HepG2 (cell line): ENCODE results near the gene CCDC201. TPM values are rescaled to one million over a fixed set of nuclear protein-coding genes. Genes with fewer than 3 reads are reported as not detected.
A peak's percentile ranks its signal among the peaks of the same experiment; 100 is the strongest.

Experiments used
- BCL6 ChIP-seq: IDR thresholded peaks from 2 replicates; pipeline ENCODE4 v1.6.1; 2016; ENCODE audit warnings: missing genetic modification reagents, missing compliant biosample characterization
- ESRRA ChIP-seq: sonication (generic); formaldehyde crosslinking; IDR thresholded peaks from 2 replicates; pipeline ENCODE4 v1.5.1; 2020; ENCODE audit warnings: mild to moderate bottlenecking, low read depth, missing genetic modification reagents
- GATA4 ChIP-seq: sonication (generic); IDR thresholded peaks from 2 replicates; pipeline ENCODE4 v1.6.1; 2016; ENCODE audit warnings: antibody characterized with exemption, low read depth, borderline replicate concordance
- IRF2 ChIP-seq: IDR thresholded peaks from 2 replicates; pipeline ENCODE4 v1.6.1; 2018; ENCODE audit warnings: missing genetic modification reagents, missing compliant biosample characterization
- JDP2 ChIP-seq: sonication (generic); formaldehyde crosslinking; IDR thresholded peaks from 2 replicates; pipeline ENCODE4 v1.8.1; 2022; ENCODE audit warnings: missing genetic modification reagents, borderline replicate concordance
- JUNB ChIP-seq: sonication (generic); formaldehyde crosslinking; IDR thresholded peaks from 2 replicates; pipeline ENCODE4 v1.8.0; 2022; ENCODE audit warnings: missing genetic modification reagents, mild to moderate bottlenecking, borderline replicate concordance
- KAT8 ChIP-seq: IDR thresholded peaks from 2 replicates; pipeline ENCODE4 v1.6.1; 2016; ENCODE audit warnings: missing genetic modification reagents, missing compliant biosample characterization
- KDM5B ChIP-seq: sonication (generic); formaldehyde crosslinking; IDR thresholded peaks from 2 replicates; pipeline ENCODE4 v1.4.0; 2020; ENCODE audit warnings: missing genetic modification reagents, mild to moderate bottlenecking, borderline replicate concordance
- MAFF ChIP-seq: IDR thresholded peaks from 2 replicates; pipeline ENCODE4 v1.6.1; 2011; ENCODE audit warnings: low read depth, low read length, improper control_type of control experiment
- MEIS2 ChIP-seq: sonication (generic); formaldehyde crosslinking; IDR thresholded peaks from 2 replicates; pipeline ENCODE4 v1.9.0; 2021; ENCODE audit warnings: mild to moderate bottlenecking, missing genetic modification reagents
- MTA3 ChIP-seq: sonication (generic); formaldehyde crosslinking; IDR thresholded peaks from 2 replicates; pipeline ENCODE4 v1.4.0; 2020; ENCODE audit warnings: missing genetic modification reagents
- NR0B2 ChIP-seq: sonication (generic); formaldehyde crosslinking; IDR thresholded peaks from 2 replicates; pipeline ENCODE4 v1.4.0; 2020; ENCODE audit warnings: mild to moderate bottlenecking, missing genetic modification reagents
- NR2C2 ChIP-seq: sonication (generic); formaldehyde crosslinking; IDR thresholded peaks from 2 replicates; pipeline ENCODE4 v1.4.0; 2020; ENCODE audit warnings: missing genetic modification reagents, mild to moderate bottlenecking, moderate library complexity, borderline replicate concordance
- SMAD3 ChIP-seq: sonication (generic); formaldehyde crosslinking; IDR thresholded peaks from 2 replicates; pipeline ENCODE4 v1.4.0; 2020; ENCODE audit warnings: missing genetic modification reagents
- SNAPC2 ChIP-seq: sonication (generic); formaldehyde crosslinking; IDR thresholded peaks from 2 replicates; pipeline ENCODE4 v1.8.1; 2022; ENCODE audit warnings: mild to moderate bottlenecking, missing genetic modification reagents
- SPEN ChIP-seq: sonication (generic); formaldehyde crosslinking; IDR thresholded peaks from 2 replicates; pipeline ENCODE4 v1.5.1; 2020; ENCODE audit warnings: low read depth, mild to moderate bottlenecking, missing genetic modification reagents
- TMF1 ChIP-seq: sonication (generic); formaldehyde crosslinking; IDR thresholded peaks from 2 replicates; pipeline ENCODE4 v1.8.1; 2022; ENCODE audit warnings: low read depth, missing genetic modification reagents
- ZNF615 ChIP-seq: sonication (generic); formaldehyde crosslinking; IDR thresholded peaks from 2 replicates; pipeline ENCODE4 v1.5.0; 2020; ENCODE audit warnings: mild to moderate bottlenecking, missing genetic modification reagents, borderline replicate concordance
- ZNF776 ChIP-seq: sonication (generic); formaldehyde crosslinking; IDR thresholded peaks from 2 replicates; pipeline ENCODE4 v1.4.0; 2020; ENCODE audit warnings: mild to moderate bottlenecking, missing genetic modification reagents
- polyA plus RNA-seq, 8 experiments: library from polyadenylated mRNA; depleted of rRNA in 3 of 8; stranded (reverse) in 7 of 8; unstranded in 1 of 8; fragments of >200 nt; fragmentation: Illumina TruSeq in 4 of 8; extraction: Trizol in 4 of 8; gene quantifications; 2 replicates each; pipeline versions ENCODE4 v1.2.1 to v1.2.3, GENCODE V29; 2011 to 2016; ENCODE audit warnings: low read depth in 4 of 8, missing spikeins in 1 of 8, mixed read lengths in 1 of 8; ENCODE audit not compliant: insufficient read depth in 1 of 8
- total RNA-seq, 5 experiments: library from RNA; depleted of rRNA; stranded (reverse); fragments of >200 nt; fragmentation: Illumina TruSeq; extraction: Trizol; gene quantifications; 2 replicates each; pipeline ENCODE4 v1.2.3, GENCODE V29; 2016; ENCODE audit warnings: low read depth in 1 of 5
- TF ChIP-seq, protein P1 (sequence below): sonication (generic); formaldehyde crosslinking; conservative IDR thresholded peaks from 2 replicates; pipeline ENCODE4 v1.8.1; 2023; ENCODE audit warnings: missing genetic modification reagents
- TF ChIP-seq, protein P2 (sequence below): sonication (generic); formaldehyde crosslinking; conservative IDR thresholded peaks from 2 replicates; pipeline ENCODE4 v1.4.0; 2020; ENCODE audit warnings: missing genetic modification reagents
- TF ChIP-seq, protein P3 (sequence below): conservative IDR thresholded peaks from 2 replicates; pipeline ENCODE4 v1.6.1; 2018; ENCODE audit warnings: missing genetic modification reagents
- TF ChIP-seq, protein P4 (sequence below): IDR thresholded peaks from 2 replicates; pipeline ENCODE4 v1.6.1; 2016

CCDC201 gene
- total and polyA plus RNA-seq, 2 of the 13 experiments (the other 11 are each of a cell fraction or from before 2014, with no cell fraction given) = 0.92 TPM; not detected in 1

- TF ChIP-seq, protein P1, sequence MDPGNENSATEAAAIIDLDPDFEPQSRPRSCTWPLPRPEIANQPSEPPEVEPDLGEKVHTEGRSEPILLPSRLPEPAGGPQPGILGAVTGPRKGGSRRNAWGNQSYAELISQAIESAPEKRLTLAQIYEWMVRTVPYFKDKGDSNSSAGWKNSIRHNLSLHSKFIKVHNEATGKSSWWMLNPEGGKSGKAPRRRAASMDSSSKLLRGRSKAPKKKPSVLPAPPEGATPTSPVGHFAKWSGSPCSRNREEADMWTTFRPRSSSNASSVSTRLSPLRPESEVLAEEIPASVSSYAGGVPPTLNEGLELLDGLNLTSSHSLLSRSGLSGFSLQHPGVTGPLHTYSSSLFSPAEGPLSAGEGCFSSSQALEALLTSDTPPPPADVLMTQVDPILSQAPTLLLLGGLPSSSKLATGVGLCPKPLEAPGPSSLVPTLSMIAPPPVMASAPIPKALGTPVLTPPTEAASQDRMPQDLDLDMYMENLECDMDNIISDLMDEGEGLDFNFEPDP (CRISPR knock-in tag) = no peak
- TF ChIP-seq ZNF776 (CRISPR knock-in tag) (no peak), JUNB (CRISPR knock-in tag) (no peak), ESRRA (CRISPR knock-in tag) (no peak), SNAPC2 (CRISPR knock-in tag) (no peak), TMF1 (CRISPR knock-in tag) (no peak), SMAD3 (CRISPR knock-in tag) (no peak), SPEN (CRISPR knock-in tag) (no peak), MAFF (no peak), KAT8 (CRISPR knock-in tag) (0 out of 2 replicates have a peak, but pooled peaks have one; percentile 32), GATA4 (no peak), BCL6 (CRISPR knock-in tag) (no peak), MTA3 (CRISPR knock-in tag) (no peak), JDP2 (no peak), MEIS2 (CRISPR knock-in tag) (no peak), ZNF615 (CRISPR knock-in tag) (no peak), KDM5B (peak; percentile 68; the same call in 1 of the 2 replicates), IRF2 (CRISPR knock-in tag) (0 out of 2 replicates have a peak, but pooled peaks have one; percentile 63), NR0B2 (CRISPR knock-in tag) (no peak), NR2C2 (CRISPR knock-in tag) (no peak)
- TF ChIP-seq, protein P2, sequence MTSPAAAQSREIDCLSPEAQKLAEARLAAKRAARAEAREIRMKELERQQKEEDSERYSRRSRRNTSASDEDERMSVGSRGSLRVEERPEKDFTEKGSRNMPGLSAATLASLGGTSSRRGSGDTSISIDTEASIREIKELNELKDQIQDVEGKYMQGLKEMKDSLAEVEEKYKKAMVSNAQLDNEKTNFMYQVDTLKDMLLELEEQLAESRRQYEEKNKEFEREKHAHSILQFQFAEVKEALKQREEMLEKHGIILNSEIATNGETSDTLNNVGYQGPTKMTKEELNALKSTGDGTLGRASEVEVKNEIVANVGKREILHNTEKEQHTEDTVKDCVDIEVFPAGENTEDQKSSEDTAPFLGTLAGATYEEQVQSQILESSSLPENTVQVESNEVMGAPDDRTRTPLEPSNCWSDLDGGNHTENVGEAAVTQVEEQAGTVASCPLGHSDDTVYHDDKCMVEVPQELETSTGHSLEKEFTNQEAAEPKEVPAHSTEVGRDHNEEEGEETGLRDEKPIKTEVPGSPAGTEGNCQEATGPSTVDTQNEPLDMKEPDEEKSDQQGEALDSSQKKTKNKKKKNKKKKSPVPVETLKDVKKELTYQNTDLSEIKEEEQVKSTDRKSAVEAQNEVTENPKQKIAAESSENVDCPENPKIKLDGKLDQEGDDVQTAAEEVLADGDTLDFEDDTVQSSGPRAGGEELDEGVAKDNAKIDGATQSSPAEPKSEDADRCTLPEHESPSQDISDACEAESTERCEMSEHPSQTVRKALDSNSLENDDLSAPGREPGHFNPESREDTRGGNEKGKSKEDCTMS (CRISPR knock-in tag) = no peak
- TF ChIP-seq, protein P3, sequence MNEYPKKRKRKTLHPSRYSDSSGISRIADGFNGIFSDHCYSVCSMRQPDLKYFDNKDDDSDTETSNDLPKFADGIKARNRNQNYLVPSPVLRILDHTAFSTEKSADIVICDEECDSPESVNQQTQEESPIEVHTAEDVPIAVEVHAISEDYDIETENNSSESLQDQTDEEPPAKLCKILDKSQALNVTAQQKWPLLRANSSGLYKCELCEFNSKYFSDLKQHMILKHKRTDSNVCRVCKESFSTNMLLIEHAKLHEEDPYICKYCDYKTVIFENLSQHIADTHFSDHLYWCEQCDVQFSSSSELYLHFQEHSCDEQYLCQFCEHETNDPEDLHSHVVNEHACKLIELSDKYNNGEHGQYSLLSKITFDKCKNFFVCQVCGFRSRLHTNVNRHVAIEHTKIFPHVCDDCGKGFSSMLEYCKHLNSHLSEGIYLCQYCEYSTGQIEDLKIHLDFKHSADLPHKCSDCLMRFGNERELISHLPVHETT (CRISPR knock-in tag) = no peak
- TF ChIP-seq, protein P4, sequence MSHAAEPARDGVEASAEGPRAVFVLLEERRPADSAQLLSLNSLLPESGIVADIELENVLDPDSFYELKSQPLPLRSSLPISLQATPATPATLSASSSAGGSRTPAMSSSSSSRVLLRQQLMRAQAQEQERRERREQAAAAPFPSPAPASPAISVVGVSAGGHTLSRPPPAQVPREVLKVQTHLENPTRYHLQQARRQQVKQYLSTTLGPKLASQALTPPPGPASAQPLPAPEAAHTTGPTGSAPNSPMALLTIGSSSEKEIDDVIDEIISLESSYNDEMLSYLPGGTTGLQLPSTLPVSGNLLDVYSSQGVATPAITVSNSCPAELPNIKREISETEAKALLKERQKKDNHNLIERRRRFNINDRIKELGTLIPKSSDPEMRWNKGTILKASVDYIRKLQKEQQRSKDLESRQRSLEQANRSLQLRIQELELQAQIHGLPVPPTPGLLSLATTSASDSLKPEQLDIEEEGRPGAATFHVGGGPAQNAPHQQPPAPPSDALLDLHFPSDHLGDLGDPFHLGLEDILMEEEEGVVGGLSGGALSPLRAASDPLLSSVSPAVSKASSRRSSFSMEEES (CRISPR knock-in tag) = no peak
Observed at GRCh38 chr7:45872116-45873034, 507 bp downstream of the CCDC201 start (continued).
